Lung (tissue), 12 donors: ENCODE data around the gene MCU. TPM values are rescaled to one million over a fixed set of nuclear protein-coding genes. Genes with fewer than 3 reads are reported as not detected.

Experiments
- ATAC-seq: fragments of 200-7000 bp; cut with Tn5 transposase; one replicate; pipeline ENCODE4 v1.9.1; 2020; ENCODE audit warnings: moderate number of reproducible peaks; ENCODE audit not compliant: insufficient read depth, low FRiP score
- DNase-seq, 3 donors: peaks; one replicate each; pipeline ENCODE4 v3.0.0-alpha.2; 2013 to 2017
- H3K27ac ChIP-seq, 2 donors: one replicate each; pipeline ENCODE4 v1.5.1; 2013; ENCODE audit warnings: mild to moderate bottlenecking in 2 of 2, moderate library complexity in 2 of 2, control low read depth in 1 of 2, inconsistent platforms in 1 of 2, low read depth in 1 of 2, low read length in 1 of 2
- H3K27me3 ChIP-seq, 3 donors: one replicate each; pipeline ENCODE4 v1.5.1; 2013; ENCODE audit warnings: low read length in 2 of 3; ENCODE audit not compliant: control insufficient read depth in 3 of 3, insufficient read depth in 3 of 3
- H3K36me3 ChIP-seq, 4 donors: one replicate each; pipeline ENCODE4 v1.5.1; 2013; ENCODE audit warnings: low read length in 4 of 4, mild to moderate bottlenecking in 1 of 4, moderate library complexity in 1 of 4; ENCODE audit not compliant: control insufficient read depth in 4 of 4, insufficient read depth in 4 of 4
- H3K4me1 ChIP-seq, 5 donors: one replicate each; pipeline ENCODE4 v1.5.1; 2013; ENCODE audit warnings: low read length in 5 of 5, mild to moderate bottlenecking in 2 of 5, moderate library complexity in 1 of 5; ENCODE audit not compliant: control insufficient read depth in 5 of 5, insufficient read depth in 5 of 5
- H3K4me3 ChIP-seq: one replicate; pipeline ENCODE4 v1.5.1; 2013; ENCODE audit warnings: mild to moderate bottlenecking, control low read depth, moderate library complexity
- H3K9ac ChIP-seq, 2 donors: one replicate each; pipeline ENCODE4 v1.5.1; 2013; ENCODE audit warnings: low read length in 2 of 2, control low read depth in 1 of 2; ENCODE audit not compliant: insufficient read depth in 1 of 2
- H3K9me3 ChIP-seq, 4 donors: one replicate each; pipeline ENCODE4 v1.5.1; 2013; ENCODE audit warnings: low read length in 3 of 4, mild to moderate bottlenecking in 1 of 4, moderate library complexity in 1 of 4; ENCODE audit not compliant: control insufficient read depth in 4 of 4, insufficient read depth in 3 of 4
- WGBS, 2 donors: extraction: QIAGEN DNeasy Blood & Tissue Kit; methylation state at CpG; one replicate each; pipeline ENCODE4 v1.1.7; 2013; 5-methylcytosine and 5-hydroxymethylcytosine counted together
- polyA plus RNA-seq, 2 donors: library from polyadenylated mRNA; stranded (reverse); fragments of 200-250 nt; gene quantifications; one replicate each; pipeline ENCODE4 v1.2.1, GENCODE V29; 2013
- total RNA-seq, 2 donors: library from RNA; depleted of rRNA in 1 of 2; stranded (reverse); fragments of >200 nt in 1 of 2; gene quantifications; one replicate each; pipeline ENCODE4 v1.2.1, GENCODE V29; 2014 to 2021
- TF ChIP-seq, protein P1 (sequence below): IDR thresholded peaks from 2 replicates; pipeline ENCODE4 v1.5.1; 2012; ENCODE audit warnings: mild to moderate bottlenecking; ENCODE audit errors: control extremely low read depth, extremely low read depth
- donor health status: control.
- donor health status: control.
- donor health status: Bipolar disorder and iron deficiency.
- donor health status: healthy.
- donor health status: DM: yes; HTN: yes; CAD: no.

MCU gene
- total and polyA plus RNA-seq, 4 donors: 23.1 to 70.7 (median 29.0) TPM

DNA sequence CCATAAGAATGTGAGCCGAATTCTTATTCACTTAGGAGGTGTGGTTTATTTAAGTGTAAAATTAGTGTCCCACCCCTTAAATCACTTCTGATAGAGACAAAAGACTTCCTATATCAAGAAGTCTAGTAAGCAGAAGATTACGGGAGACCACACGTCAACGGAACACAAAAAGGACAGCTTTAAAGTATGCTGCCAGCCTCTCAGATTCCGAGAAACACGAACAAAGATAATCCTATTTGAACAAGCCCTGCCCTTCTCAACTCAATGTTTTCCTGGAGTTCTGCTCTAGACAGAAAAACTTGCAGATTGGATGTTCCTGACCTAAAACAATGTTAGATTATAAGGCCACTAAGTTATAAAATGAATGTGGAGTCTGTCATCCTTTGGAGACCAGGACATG, 4.9 kb upstream of the MCU start:
- Histone ChIP-seq H3K9ac (no peak overlapping the region), H3K27me3 (no peaks in the 10 kb centered on the region), H3K36me3 (no peaks in the 10 kb centered on the region), H3K4me1 (peaks cover 0 to 6% (median 0%) of the 10 kb centered on the region in 5 donors), H3K9me3 (no peaks in the 10 kb centered on the region), H3K4me3 (no peak overlapping the region), H3K27ac (no peak overlapping the region)
- no peak for ATAC-seq
- DNase-seq: peak in 2 of 3 donors; percentile 22 to 39
- WGBS, 2 donors: 66 to 86% methylated on average over 6 of the region's 6 CpGs
- TF ChIP-seq, protein P1, sequence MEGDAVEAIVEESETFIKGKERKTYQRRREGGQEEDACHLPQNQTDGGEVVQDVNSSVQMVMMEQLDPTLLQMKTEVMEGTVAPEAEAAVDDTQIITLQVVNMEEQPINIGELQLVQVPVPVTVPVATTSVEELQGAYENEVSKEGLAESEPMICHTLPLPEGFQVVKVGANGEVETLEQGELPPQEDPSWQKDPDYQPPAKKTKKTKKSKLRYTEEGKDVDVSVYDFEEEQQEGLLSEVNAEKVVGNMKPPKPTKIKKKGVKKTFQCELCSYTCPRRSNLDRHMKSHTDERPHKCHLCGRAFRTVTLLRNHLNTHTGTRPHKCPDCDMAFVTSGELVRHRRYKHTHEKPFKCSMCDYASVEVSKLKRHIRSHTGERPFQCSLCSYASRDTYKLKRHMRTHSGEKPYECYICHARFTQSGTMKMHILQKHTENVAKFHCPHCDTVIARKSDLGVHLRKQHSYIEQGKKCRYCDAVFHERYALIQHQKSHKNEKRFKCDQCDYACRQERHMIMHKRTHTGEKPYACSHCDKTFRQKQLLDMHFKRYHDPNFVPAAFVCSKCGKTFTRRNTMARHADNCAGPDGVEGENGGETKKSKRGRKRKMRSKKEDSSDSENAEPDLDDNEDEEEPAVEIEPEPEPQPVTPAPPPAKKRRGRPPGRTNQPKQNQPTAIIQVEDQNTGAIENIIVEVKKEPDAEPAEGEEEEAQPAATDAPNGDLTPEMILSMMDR: no peak

DNA sequence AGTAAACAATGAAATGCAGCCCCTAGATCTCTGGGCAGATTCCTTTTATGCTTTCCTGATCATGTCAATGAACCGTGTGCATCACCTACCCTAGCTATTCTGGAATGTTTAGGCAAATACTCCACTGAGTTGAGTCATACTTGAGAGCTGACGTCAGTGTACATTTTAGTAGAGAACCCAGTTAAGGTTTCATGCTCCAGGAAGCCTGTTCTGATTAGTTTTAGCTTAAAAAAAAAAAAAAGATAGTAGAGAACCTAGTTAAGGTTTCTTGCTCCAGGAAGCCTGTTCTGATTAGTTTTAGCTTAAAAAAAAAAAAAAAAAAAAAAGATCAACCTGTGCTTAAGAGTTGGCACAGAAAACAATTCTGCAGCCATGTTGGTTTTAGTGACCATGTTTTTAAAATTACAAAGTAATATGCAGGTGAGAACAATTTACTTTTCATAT, 3.7 kb upstream of the MCU start:
- H3K36me3 ChIP-seq: no peaks in the 10 kb centered on the region
- ATAC-seq: no peak
- no peak overlapping the region for H3K9ac ChIP-seq
- DNase-seq: peak in 2 of 3 donors; percentile 65 to 84
- WGBS, 2 donors: 46 to 55% methylated on average over 2 of the region's 2 CpGs
- peaks cover 0 to 11% (median 0%) of the 10 kb centered on the region in 5 donors for H3K4me1 ChIP-seq
- H3K27ac ChIP-seq: no peak overlapping the region
- TF ChIP-seq, protein P1: no peak
- no peak overlapping the region for H3K4me3 ChIP-seq
- H3K27me3 ChIP-seq: no peaks in the 10 kb centered on the region
- H3K9me3 ChIP-seq: no peaks in the 10 kb centered on the region

DNA sequence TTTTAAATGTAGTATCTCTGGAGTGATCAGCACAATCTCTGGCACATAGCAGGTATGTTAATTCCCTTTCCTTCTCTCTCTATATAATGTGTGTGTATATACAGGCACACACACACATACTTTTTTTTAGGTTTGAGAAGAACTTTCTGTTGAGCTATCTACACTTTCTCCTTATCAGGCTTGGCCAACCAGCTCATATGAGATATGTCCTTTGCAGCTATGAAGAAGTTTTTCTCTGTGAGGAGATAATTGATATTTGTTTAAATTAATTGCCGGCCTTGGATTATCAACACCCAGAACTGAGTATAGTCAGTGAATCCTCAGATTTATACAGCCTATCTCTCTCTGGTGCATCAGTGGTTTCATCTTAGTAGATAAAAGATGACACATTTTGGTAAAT, 2.3 kb upstream of the MCU start:
- DNase-seq (no peak), ATAC-seq (no peak)
- Histone ChIP-seq H3K27me3 (no peaks in the 10 kb centered on the region), H3K4me1 (peaks cover 0 to 23% (median 7%) of the 10 kb centered on the region in 5 donors), H3K9me3 (no peaks in the 10 kb centered on the region), H3K27ac (no peak overlapping the region), H3K4me3 (no peak overlapping the region), H3K36me3 (no peaks in the 10 kb centered on the region), H3K9ac (no peak overlapping the region)
- 87 to 97% methylated on average over 1 of the region's 1 CpG for WGBS, 2 donors
- TF ChIP-seq, protein P1: no peak
